Measurements from ENCODE around the gene NEUROD4.

DNA sequence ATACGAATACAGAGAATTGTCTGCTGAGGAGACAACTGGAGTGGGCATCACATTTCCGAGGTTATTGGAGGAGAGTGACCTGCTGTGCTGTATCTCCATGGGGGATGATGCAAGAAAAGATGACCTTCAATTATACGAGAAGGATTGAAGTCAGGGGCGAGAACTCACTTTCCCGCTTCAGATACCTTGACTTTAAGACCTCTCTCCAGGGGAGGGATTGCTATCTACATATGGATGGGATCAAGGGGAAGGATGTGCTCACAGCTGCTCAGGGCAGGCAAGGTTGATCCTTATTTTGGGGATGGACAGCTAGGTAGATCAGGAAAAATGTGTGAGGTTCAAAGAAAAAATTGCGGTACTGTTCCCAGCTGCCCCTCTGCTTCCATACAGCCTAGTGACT lies 24.4 kb downstream of the NEUROD4 start:
- TF ChIP-seq, protein P1, sequence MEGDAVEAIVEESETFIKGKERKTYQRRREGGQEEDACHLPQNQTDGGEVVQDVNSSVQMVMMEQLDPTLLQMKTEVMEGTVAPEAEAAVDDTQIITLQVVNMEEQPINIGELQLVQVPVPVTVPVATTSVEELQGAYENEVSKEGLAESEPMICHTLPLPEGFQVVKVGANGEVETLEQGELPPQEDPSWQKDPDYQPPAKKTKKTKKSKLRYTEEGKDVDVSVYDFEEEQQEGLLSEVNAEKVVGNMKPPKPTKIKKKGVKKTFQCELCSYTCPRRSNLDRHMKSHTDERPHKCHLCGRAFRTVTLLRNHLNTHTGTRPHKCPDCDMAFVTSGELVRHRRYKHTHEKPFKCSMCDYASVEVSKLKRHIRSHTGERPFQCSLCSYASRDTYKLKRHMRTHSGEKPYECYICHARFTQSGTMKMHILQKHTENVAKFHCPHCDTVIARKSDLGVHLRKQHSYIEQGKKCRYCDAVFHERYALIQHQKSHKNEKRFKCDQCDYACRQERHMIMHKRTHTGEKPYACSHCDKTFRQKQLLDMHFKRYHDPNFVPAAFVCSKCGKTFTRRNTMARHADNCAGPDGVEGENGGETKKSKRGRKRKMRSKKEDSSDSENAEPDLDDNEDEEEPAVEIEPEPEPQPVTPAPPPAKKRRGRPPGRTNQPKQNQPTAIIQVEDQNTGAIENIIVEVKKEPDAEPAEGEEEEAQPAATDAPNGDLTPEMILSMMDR (IDR thresholded peaks at IDR 0.05) = no peak
- TF ChIP-seq JUN (CRISPR knock-in tag; IDR thresholded peaks at IDR 0.05) (no peak), NR1H2 (CRISPR knock-in tag; IDR thresholded peaks at IDR 0.05) (no peak), CREB1 (CRISPR knock-in tag; IDR thresholded peaks at IDR 0.05) (no peak), CREM (CRISPR knock-in tag; IDR thresholded peaks at IDR 0.05) (no peak), ZNF263 (CRISPR knock-in tag; IDR thresholded peaks at IDR 0.05; ENCODE audit: low read depth) (no peak), SP1 (CRISPR knock-in tag; conservative IDR thresholded peaks at IDR 0.05) (no peak), NR2C2 (CRISPR knock-in tag; IDR thresholded peaks at IDR 0.05) (no peak), NR3C1 (CRISPR knock-in tag; conservative IDR thresholded peaks at IDR 0.05; ENCODE audit: low read depth) (no peak), IRF2 (CRISPR knock-in tag; IDR thresholded peaks at IDR 0.05; ENCODE audit: borderline replicate concordance, low read depth) (no peak)
- TF ChIP-seq, protein P2, sequence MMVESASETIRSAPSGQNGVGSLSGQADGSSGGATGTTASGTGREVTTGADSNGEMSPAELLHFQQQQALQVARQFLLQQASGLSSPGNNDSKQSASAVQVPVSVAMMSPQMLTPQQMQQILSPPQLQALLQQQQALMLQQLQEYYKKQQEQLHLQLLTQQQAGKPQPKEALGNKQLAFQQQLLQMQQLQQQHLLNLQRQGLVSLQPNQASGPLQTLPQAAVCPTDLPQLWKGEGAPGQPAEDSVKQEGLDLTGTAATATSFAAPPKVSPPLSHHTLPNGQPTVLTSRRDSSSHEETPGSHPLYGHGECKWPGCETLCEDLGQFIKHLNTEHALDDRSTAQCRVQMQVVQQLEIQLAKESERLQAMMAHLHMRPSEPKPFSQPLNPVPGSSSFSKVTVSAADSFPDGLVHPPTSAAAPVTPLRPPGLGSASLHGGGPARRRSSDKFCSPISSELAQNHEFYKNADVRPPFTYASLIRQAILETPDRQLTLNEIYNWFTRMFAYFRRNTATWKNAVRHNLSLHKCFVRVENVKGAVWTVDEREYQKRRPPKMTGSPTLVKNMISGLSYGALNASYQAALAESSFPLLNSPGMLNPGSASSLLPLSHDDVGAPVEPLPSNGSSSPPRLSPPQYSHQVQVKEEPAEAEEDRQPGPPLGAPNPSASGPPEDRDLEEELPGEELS (CRISPR knock-in tag; IDR thresholded peaks at IDR 0.05) = no peak
